ENCODE measurements around the gene ORC5.

DNA sequence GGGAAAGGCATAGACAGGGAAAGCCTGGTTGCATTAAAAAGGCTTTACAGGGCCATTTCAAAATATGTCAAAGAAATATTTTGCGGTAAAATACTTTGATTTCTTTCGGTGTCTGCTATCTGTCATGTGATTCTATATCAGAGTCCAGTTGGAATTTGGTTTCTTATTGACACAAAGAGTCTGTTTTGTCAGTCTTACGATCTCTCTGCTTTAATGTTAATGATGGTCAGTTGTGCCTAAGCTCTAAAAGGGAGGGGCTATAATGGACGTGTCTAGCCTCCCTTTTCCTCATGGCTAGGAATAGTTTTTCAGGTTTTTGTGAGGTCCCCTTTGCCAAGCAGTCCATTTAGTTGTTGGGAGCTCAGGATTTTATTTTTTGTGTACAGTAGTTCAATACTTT is 31.5 kb downstream of the ORC5 start:
- TF ChIP-seq POLR2AphosphoS5 (IDR thresholded peaks at IDR 0.05; ENCODE audit: low read depth, low read length) (no peak), POU2F2 (IDR thresholded peaks at IDR 0.05; ENCODE audit: low read depth, low read length) (no peak), POLR2A (IDR thresholded peaks at IDR 0.05; ENCODE audit: low read depth, low read length) (no peak)
